HepG2 (cell line): ENCODE measurements around the gene ESPNL. TPM values are rescaled to one million over a fixed set of nuclear protein-coding genes. Genes with fewer than 3 reads are reported as not detected.

ENCODE experiments used
- ATAC-seq: fragments of 200-7000 bp; cut with Tn5 transposase; 3 replicates; pipeline ENCODE4 v1.9.1; 2020; ENCODE audit warnings: mild to moderate bottlenecking, moderate library complexity
- BruUV-seq: library from RNA; stranded (reverse); fragments of 400-500 nt; replicated peaks from 2 replicates; lab custom pipeline; 2021; lab: Mats Ljungman, UMichigan
- CTCF ChIA-PET: fragments of 300-600 bp; formaldehyde crosslinking; extraction: SDS; loops from one replicate; lab custom pipeline; 2021; ENCODE audit warnings: low total read pairs, inconsistent platforms, low intra/inter-chr PET ratio; lab: Yijun Ruan, JAX
- POLR2A ChIA-PET: fragments of 350-600 bp; sonication (Branson Sonifier 250); formaldehyde crosslinking; loops from one replicate; lab custom pipeline; 2020; ENCODE audit warnings: antibody characterized with exemption, inconsistent platforms; lab: Yijun Ruan, JAX
- DNase-seq: peaks from one replicate; pipeline ENCODE4 v3.0.0-alpha.2; 2015; ENCODE audit warnings: low spot score
- FAIRE-seq: peaks from 3 replicates; lab custom pipeline; 2011; peaks lifted over from hg19 to GRCh38; lab: Jason Lieb, UNC
- H2AFZ ChIP-seq: one replicate; pipeline ENCODE4 v1.6.1; 2011; ENCODE audit warnings: low read length, inconsistent platforms
- H3K27ac ChIP-seq: fragments of 300-600 bp; 3 replicates; pipeline ENCODE4 v1.8.0; 2011; ENCODE audit warnings: mixed run types, mild to moderate bottlenecking, mixed read lengths, low read length, inconsistent platforms; ENCODE audit not compliant: insufficient read depth; ENCODE audit errors: extremely low read length
- H3K27me3 ChIP-seq, 2 experiments: fragments of 200-600 bp in 1 of 2; 2 replicates in 1 of 2; 3 replicates in 1 of 2; pipeline versions ENCODE4 v1.6.0 to v1.8.0; 2011; ENCODE audit warnings: low read length in 2 of 2, mild to moderate bottlenecking in 2 of 2, moderate library complexity in 2 of 2, inconsistent platforms in 1 of 2; ENCODE audit not compliant: insufficient read depth in 2 of 2, control insufficient read depth in 1 of 2
- H3K36me3 ChIP-seq, 2 experiments: fragments of 200-600 bp in 1 of 2; replicated peaks in 1 of 2; 2 replicates in 1 of 2; 3 replicates in 1 of 2; pipeline versions ENCODE4 v1.5.1 to v1.8.0; 2011; ENCODE audit warnings: low read length in 2 of 2, inconsistent platforms in 1 of 2; ENCODE audit not compliant: insufficient read depth in 2 of 2, control insufficient read depth in 1 of 2
- H3K4me1 ChIP-seq: 2 replicates; pipeline ENCODE4 v1.5.1; 2012; ENCODE audit warnings: low read length, inconsistent platforms; ENCODE audit not compliant: insufficient read depth
- H3K4me2 ChIP-seq: 2 replicates; pipeline ENCODE4 v1.6.0; 2011; ENCODE audit warnings: low read depth, low read length, inconsistent platforms
- H3K4me3 ChIP-seq, 3 experiments: fragments of 200-600 bp in 1 of 3; sonication (generic), shearing (Covaris generic) in 1 of 3; replicated peaks in 1 of 3; 2 replicates each; pipeline ENCODE4 v1.5.1; 2011 to 2016; ENCODE audit warnings: low read length in 3 of 3, inconsistent platforms in 2 of 3, low read depth in 2 of 3, mild to moderate bottlenecking in 2 of 3, control low read depth in 1 of 3, mixed read lengths in 1 of 3; ENCODE audit not compliant: insufficient read depth in 1 of 3
- H3K79me2 ChIP-seq: one replicate; pipeline ENCODE4 v1.6.1; 2011; ENCODE audit warnings: low read length, inconsistent platforms; ENCODE audit not compliant: insufficient read depth
- H3K9ac ChIP-seq: 2 replicates; pipeline ENCODE4 v1.6.0; 2011; ENCODE audit warnings: mild to moderate bottlenecking, low read depth, low read length, inconsistent platforms; ENCODE audit not compliant: insufficient read depth
- H3K9me3 ChIP-seq: 2 replicates; pipeline ENCODE4 v1.5.1; 2012; ENCODE audit warnings: mild to moderate bottlenecking, low read length
- H4K20me1 ChIP-seq: 2 replicates; pipeline ENCODE4 v1.6.0; 2011; ENCODE audit warnings: inconsistent platforms, mild to moderate bottlenecking, low read length, moderate library complexity; ENCODE audit not compliant: insufficient read depth
- CTCF ChIP-seq: sonication (generic); formaldehyde crosslinking; IDR thresholded peaks from 2 replicates; pipeline ENCODE4 v1.5.0; 2020; ENCODE audit warnings: mild to moderate bottlenecking, missing genetic modification reagents, moderate library complexity
- FOXO4 ChIP-seq: sonication (generic); formaldehyde crosslinking; conservative IDR thresholded peaks from 2 replicates; pipeline ENCODE4 v1.8.1; 2023; ENCODE audit warnings: missing genetic modification reagents
- GZF1 ChIP-seq: sonication (generic); formaldehyde crosslinking; IDR thresholded peaks from 2 replicates; pipeline ENCODE4 v1.5.1; 2020; ENCODE audit warnings: mild to moderate bottlenecking, missing genetic modification reagents
- RFX1 ChIP-seq: fragments of 450-650 bp; IDR thresholded peaks from 2 replicates; pipeline ENCODE4 v1.6.1; 2017
- RFX5 ChIP-seq: IDR thresholded peaks from 2 replicates; pipeline ENCODE4 v1.6.1; 2011; ENCODE audit warnings: low read depth, low read length, improper control_type of control experiment
- TBP ChIP-seq: sonication (generic); formaldehyde crosslinking; IDR thresholded peaks from 2 replicates; pipeline ENCODE4 v1.5.0; 2020; ENCODE audit warnings: missing genetic modification reagents
- ZNF235 ChIP-seq: sonication (generic); formaldehyde crosslinking; IDR thresholded peaks from 2 replicates; pipeline ENCODE4 v1.8.1; 2023; ENCODE audit warnings: mild to moderate bottlenecking, missing genetic modification reagents, borderline replicate concordance
- ZNF687 ChIP-seq: sonication (generic); formaldehyde crosslinking; IDR thresholded peaks from 2 replicates; pipeline ENCODE4 v1.5.1; 2020; ENCODE audit warnings: mild to moderate bottlenecking, missing genetic modification reagents, moderate library complexity
- ZNF703 ChIP-seq: sonication (generic); formaldehyde crosslinking; IDR thresholded peaks from 2 replicates; pipeline ENCODE4 v1.5.1; 2020; ENCODE audit warnings: missing genetic modification reagents, mild to moderate bottlenecking, moderate library complexity, borderline replicate concordance
- ZNF775 ChIP-seq: sonication (generic); formaldehyde crosslinking; IDR thresholded peaks from 2 replicates; pipeline ENCODE4 v1.4.0; 2020; ENCODE audit warnings: missing genetic modification reagents, mild to moderate bottlenecking, moderate library complexity, borderline replicate concordance
- ZXDC ChIP-seq: sonication (generic); formaldehyde crosslinking; IDR thresholded peaks from 2 replicates; pipeline ENCODE4 v1.5.0; 2020; ENCODE audit warnings: mild to moderate bottlenecking, missing genetic modification reagents
- WGBS: methylation state at CpG from one replicate; pipeline ENCODE4 v1.1.6; 2017; ENCODE audit warnings: low lambda C conversion rate; 5-methylcytosine and 5-hydroxymethylcytosine counted together
- in situ Hi-C: cut with HindIII; loops from 2 replicates; pipeline ENCODE4 v1.10.0; 2017; ENCODE audit warnings: low pct_unique_long_range_greater_than_20kb; ENCODE audit not compliant: extremely low pct_ligation_motif_present
- intact Hi-C: fragments of 100-400 bp; cut with micrococcal nuclease; formaldehyde crosslinking; loops from one replicate; pipeline ENCODE4 v1.10.0; 2022; ENCODE audit not compliant: unreplicated experiment
- polyA plus RNA-seq, 8 experiments: library from polyadenylated mRNA; depleted of rRNA in 3 of 8; stranded (reverse) in 7 of 8; unstranded in 1 of 8; fragments of >200 nt; fragmentation: Illumina TruSeq in 4 of 8; extraction: Trizol in 4 of 8; gene quantifications; 2 replicates each; pipeline versions ENCODE4 v1.2.1 to v1.2.3, GENCODE V29; 2011 to 2016; ENCODE audit warnings: low read depth in 4 of 8, missing spikeins in 1 of 8, mixed read lengths in 1 of 8; ENCODE audit not compliant: insufficient read depth in 1 of 8
- total RNA-seq, 5 experiments: library from RNA; depleted of rRNA; stranded (reverse); fragments of >200 nt; fragmentation: Illumina TruSeq; extraction: Trizol; gene quantifications; 2 replicates each; pipeline ENCODE4 v1.2.3, GENCODE V29; 2016; ENCODE audit warnings: low read depth in 1 of 5

Gene ESPNL
- total and polyA plus RNA-seq, 2 of the 13 experiments (the other 11 are each of a cell fraction or from before 2014, with no cell fraction given), result 0.45 to 0.80 TPM

- intact Hi-C loops (no loop called here), in situ Hi-C loops (no loop called here)
- DNase-seq (no peak), FAIRE-seq (no peak), ATAC-seq (no peak)
- TF ChIP-seq FOXO4, result no peak
- no peak for TF ChIP-seq ZNF775 (CRISPR knock-in tag)
- no peak for TF ChIP-seq TBP
- TF ChIP-seq RFX5, result no peak
- TF ChIP-seq RFX1, result no peak
- no peak for TF ChIP-seq GZF1
- no peak for TF ChIP-seq ZNF703
- TF ChIP-seq ZNF235, result no peak
- 0 out of 2 replicates have a peak, but pooled peaks have one; percentile 1 for TF ChIP-seq CTCF (CRISPR knock-in tag)
- no peak for TF ChIP-seq ZXDC (CRISPR knock-in tag)
- TF ChIP-seq ZNF687 (CRISPR knock-in tag), result 0 out of 2 replicates have a peak, but pooled peaks have one; percentile 32
- H3K9me3 ChIP-seq, result no peaks in the 10 kb centered on the region
- H3K27me3 ChIP-seq, result peaks cover 9 to 46% of the 10 kb centered on the region in 2 experiments
- H3K4me1 ChIP-seq, result peaks cover 54% of the 10 kb centered on the region
- no peaks in the 10 kb centered on the region for H4K20me1 ChIP-seq
- H3K79me2 ChIP-seq, result no peaks in the 10 kb centered on the region
- POLR2A ChIA-PET, result interaction anchor here (1.3 kb wide), 1 partner anchor 44 kb away, joined by 3 read pairs; the partner anchor contains the start of gene SCLY
- no peak overlapping the region for H3K27ac ChIP-seq
- H3K4me3 ChIP-seq, result no peak overlapping the region
- no TSS peak for BruUV-seq
- H2AFZ ChIP-seq, result no peak overlapping the region
- no peak overlapping the region for H3K9ac ChIP-seq
- 34% methylated on average over 6 of the region's 14 CpGs for WGBS
- H3K4me2 ChIP-seq, result no peak overlapping the region
- H3K36me3 ChIP-seq, result no peaks in the 10 kb centered on the region
- CTCF ChIA-PET, result no interaction called here
Observed at GRCh38 chr2:238104226-238104690, 4.1 kb downstream of the ESPNL start.
